HEK293T (cell line): ENCODE data around the gene HAUS2.

ENCODE experiments used
- CTCF ChIA-PET: fragments of 350-600 bp; formaldehyde crosslinking; extraction: SDS; loops from one replicate; lab custom pipeline; 2021; ENCODE audit warnings: antibody characterized with exemption, inconsistent platforms; lab: Yijun Ruan, JAX
- POLR2A ChIA-PET: fragments of 350-600 bp; formaldehyde crosslinking; extraction: SDS; loops from one replicate; lab custom pipeline; 2020; ENCODE audit warnings: antibody characterized with exemption, inconsistent platforms; lab: Yijun Ruan, JAX
- DNase-seq: peaks from one replicate; pipeline ENCODE4 v3.0.0; 2012; ENCODE audit warnings: mixed read lengths; ENCODE audit errors: extremely low spot score
- ARNT ChIP-seq: fragments of 450-650 bp; IDR thresholded peaks from 2 replicates; pipeline ENCODE4 v1.6.1; 2017; ENCODE audit warnings: mild to moderate bottlenecking
- BHLHE40 ChIP-seq: fragments of 450-650 bp; IDR thresholded peaks from 2 replicates; pipeline ENCODE4 v1.6.1; 2016; ENCODE audit warnings: mild to moderate bottlenecking, moderate library complexity, borderline replicate concordance
- CTBP1 ChIP-seq: fragments of 450-650 bp; IDR thresholded peaks from 2 replicates; pipeline ENCODE4 v1.6.1; 2016; ENCODE audit warnings: borderline replicate concordance
- ELF4 ChIP-seq: fragments of 450-650 bp; IDR thresholded peaks from 2 replicates; pipeline ENCODE4 v1.6.1; 2017; ENCODE audit warnings: antibody characterized with exemption
- FOXA1 ChIP-seq: fragments of 450-650 bp; IDR thresholded peaks from 2 replicates; pipeline ENCODE4 v1.6.1; 2016; ENCODE audit warnings: mild to moderate bottlenecking
- FOXK2 ChIP-seq: fragments of 450-650 bp; IDR thresholded peaks from 2 replicates; pipeline ENCODE4 v1.6.1; 2016; ENCODE audit warnings: mild to moderate bottlenecking
- FOXM1 ChIP-seq: fragments of 450-650 bp; IDR thresholded peaks from 2 replicates; pipeline ENCODE4 v1.6.1; 2017; ENCODE audit warnings: mild to moderate bottlenecking, borderline replicate concordance
- HDGF ChIP-seq: fragments of 450-650 bp; IDR thresholded peaks from 2 replicates; pipeline ENCODE4 v1.6.1; 2017; ENCODE audit warnings: antibody characterized with exemption, borderline replicate concordance
- L3MBTL2 ChIP-seq: fragments of 450-650 bp; conservative IDR thresholded peaks from 2 replicates; pipeline ENCODE4 v1.6.1; 2016; ENCODE audit warnings: mild to moderate bottlenecking
- LEF1 ChIP-seq: fragments of 450-650 bp; IDR thresholded peaks from 2 replicates; pipeline ENCODE4 v1.6.1; 2017; ENCODE audit warnings: mild to moderate bottlenecking, borderline replicate concordance
- NFRKB ChIP-seq: fragments of 450-650 bp; IDR thresholded peaks from 2 replicates; pipeline ENCODE4 v1.6.1; 2016; ENCODE audit warnings: mild to moderate bottlenecking, moderate library complexity
- SP1 ChIP-seq: fragments of 450-650 bp; IDR thresholded peaks from 2 replicates; pipeline ENCODE4 v1.6.1; 2017
- SUZ12 ChIP-seq: fragments of 450-650 bp; IDR thresholded peaks from 2 replicates; pipeline ENCODE4 v1.6.1; 2016; ENCODE audit warnings: mild to moderate bottlenecking
- TARDBP ChIP-seq: fragments of 450-650 bp; IDR thresholded peaks from 2 replicates; pipeline ENCODE4 v1.6.1; 2016
- ZNF384 ChIP-seq: fragments of 450-650 bp; IDR thresholded peaks from 2 replicates; pipeline ENCODE4 v1.6.1; 2016
- TF ChIP-seq, protein P1 (sequence below): fragments of 450-650 bp; IDR thresholded peaks from 2 replicates; pipeline ENCODE4 v1.6.1; 2016

The HAUS2 gene

DNA sequence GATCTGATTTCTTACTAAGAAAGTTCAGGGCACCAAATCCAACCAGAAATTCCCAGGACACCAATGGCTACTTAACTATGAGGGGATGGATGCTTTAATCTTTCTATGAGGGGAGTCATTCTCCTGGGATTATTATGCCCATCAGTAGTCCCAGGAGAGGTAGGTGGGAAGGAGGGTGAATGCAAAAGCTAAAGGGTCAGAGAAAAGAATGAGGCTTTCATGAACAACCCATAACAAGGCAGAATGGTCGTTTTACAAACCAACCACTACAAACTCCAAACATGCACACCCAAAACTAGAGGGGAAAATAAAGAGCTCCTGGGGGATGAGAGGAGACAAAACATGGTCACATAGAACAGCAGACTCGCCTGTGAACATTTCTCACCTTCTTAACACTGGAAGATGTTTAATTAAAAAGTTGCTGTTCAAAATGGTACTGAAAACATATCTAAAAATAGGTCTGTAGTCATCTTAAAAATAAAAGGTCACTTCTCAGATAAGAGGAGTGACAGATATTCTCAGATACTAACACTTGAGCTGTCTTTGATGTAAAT, 30.4 kb downstream of the HAUS2 start:
- no peak for DNase-seq
- TF ChIP-seq ARNT (no peak), ZNF384 (no peak), TARDBP (no peak), LEF1 (no peak), HDGF (no peak), ELF4 (no peak), FOXK2 (no peak), NFRKB (no peak), SUZ12 (no peak), SP1 (no peak), CTBP1 (no peak), BHLHE40 (no peak), L3MBTL2 (no peak), FOXM1 (no peak), FOXA1 (no peak)
- TF ChIP-seq, protein P1, sequence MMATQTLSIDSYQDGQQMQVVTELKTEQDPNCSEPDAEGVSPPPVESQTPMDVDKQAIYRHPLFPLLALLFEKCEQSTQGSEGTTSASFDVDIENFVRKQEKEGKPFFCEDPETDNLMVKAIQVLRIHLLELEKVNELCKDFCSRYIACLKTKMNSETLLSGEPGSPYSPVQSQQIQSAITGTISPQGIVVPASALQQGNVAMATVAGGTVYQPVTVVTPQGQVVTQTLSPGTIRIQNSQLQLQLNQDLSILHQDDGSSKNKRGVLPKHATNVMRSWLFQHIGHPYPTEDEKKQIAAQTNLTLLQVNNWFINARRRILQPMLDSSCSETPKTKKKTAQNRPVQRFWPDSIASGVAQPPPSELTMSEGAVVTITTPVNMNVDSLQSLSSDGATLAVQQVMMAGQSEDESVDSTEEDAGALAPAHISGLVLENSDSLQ, result no peak
- CTCF ChIA-PET, result no interaction called here
- POLR2A ChIA-PET, result no interaction called here

- CTCF ChIA-PET, result interaction anchor here (0.7 to 1.0 kb wide), 3 partner anchors 10 to 196 kb away, joined by 3 read pairs; no protein-coding TSS in a partner anchor
- TF ChIP-seq, protein P1, result no peak
- TF ChIP-seq L3MBTL2 (peak; percentile 30; the same call in 1 of the 2 replicates), BHLHE40 (no peak), CTBP1 (no peak)
- DNase-seq, result peak; percentile 67
- POLR2A ChIA-PET, result interaction anchor here (1.0 kb wide), 1 partner anchor 86 kb away, joined by 4 read pairs; the partner anchor contains the start of gene SNAP23
Measured at GRCh38 chr15:42581272-42581730, 32.7 kb downstream of the HAUS2 start.

DNA sequence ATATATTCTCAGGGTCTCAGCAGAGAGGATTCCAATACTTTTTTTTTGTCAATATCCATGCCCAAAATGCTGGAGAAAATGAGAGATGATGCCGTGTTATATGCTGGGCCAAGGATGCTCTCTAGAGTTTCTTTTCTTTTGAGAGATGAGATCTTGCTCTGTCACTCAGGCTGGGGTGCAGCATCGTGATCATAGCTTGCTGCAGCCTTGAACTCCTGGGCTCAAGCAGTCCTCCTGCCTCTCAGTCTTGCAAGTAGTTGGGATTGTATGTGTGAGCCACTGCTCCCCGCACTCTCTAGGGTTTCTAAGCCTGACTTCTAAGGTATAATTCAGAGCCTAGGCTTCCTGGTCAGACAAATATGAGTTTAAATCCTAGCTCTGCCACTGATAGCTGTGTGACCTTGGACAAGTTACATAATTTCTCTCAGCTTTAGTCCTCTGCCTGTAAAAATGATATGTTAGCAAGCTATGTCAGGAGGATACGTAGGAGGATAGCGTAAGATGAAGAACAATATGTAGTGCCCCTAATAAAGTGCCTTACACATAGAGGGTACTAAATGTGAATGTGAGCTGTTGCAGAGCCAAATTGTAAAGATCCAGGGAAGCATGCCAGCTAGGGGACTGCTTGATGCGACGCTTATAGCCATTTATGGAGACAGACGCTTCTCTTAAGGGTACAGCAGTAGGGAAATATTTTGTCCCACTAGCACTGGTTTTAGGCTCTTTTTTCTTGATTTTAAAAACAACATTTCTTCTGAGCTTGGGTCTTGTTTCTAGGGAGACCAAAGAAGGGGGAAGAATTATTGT, 34.1 kb downstream of the HAUS2 start:
- no peak for DNase-seq
- POLR2A ChIA-PET, result interaction anchor here (0.9 kb wide), 1 partner anchor 8 kb away, joined by 4 read pairs; the partner anchor contains the start of gene STARD9
- CTCF ChIA-PET, result interaction anchor here (1.6 kb wide), 1 partner anchor 9 kb away, joined by 7 read pairs; no protein-coding TSS in a partner anchor
- TF ChIP-seq NFRKB (no peak), HDGF (no peak), LEF1 (no peak), BHLHE40 (no peak), SUZ12 (no peak), ELF4 (no peak), FOXA1 (no peak), L3MBTL2 (no peak), FOXM1 (no peak), ZNF384 (no peak), CTBP1 (no peak), TARDBP (no peak), SP1 (no peak), ARNT (no peak), FOXK2 (no peak)
- TF ChIP-seq, protein P1, result no peak

DNA sequence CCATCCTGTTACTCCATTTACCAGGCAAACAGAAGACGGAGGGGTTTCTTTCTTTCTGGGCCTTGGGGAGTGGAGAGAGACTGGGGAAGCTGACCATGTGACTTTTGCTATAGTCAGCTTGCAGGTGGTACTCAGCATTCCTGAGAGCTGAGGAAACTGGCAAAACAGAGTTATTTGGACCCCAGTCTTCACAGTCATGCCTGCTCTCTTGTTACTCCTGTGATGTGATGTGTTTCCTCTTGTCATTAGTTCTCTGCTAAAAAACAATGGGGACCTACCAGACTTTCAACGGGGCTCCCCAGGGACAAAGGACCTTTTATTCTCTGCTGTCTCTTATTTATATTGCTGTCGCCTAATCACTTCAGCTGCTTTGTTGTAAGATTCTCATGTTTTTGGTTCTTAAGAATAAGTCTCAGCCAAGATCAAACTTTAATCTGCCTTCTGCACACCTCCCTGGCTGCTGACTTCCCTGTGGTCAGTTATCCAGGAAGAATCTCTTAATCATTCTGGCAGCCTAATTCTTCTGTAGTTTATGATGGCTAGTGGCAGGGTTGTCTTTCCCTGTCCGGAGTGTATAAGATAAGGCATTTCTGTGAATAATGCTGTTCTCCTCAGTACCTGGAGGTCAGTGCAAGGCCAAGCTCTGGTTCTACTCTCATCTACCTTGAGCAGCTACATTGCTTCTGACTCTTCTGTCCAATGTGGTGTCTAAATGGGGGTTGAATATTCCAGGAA, 35.6 kb downstream of the HAUS2 start:
- POLR2A ChIA-PET, result no interaction called here
- CTCF ChIA-PET, result interaction anchor here (0.6 kb wide), 1 partner anchor 59 kb away, joined by 4 read pairs; no protein-coding TSS in a partner anchor
- no peak for DNase-seq
- TF ChIP-seq SUZ12 (no peak), LEF1 (no peak), L3MBTL2 (no peak), FOXK2 (no peak), BHLHE40 (no peak), ARNT (no peak), FOXA1 (no peak), ELF4 (no peak), FOXM1 (no peak)
- TF ChIP-seq, protein P1, result no peak
